GM18508 (cell line): ENCODE data around the gene DRAXIN.

Experiments used
- ATAC-seq: cut with Tn5 transposase; IDR thresholded peaks from one replicate; pipeline ENCODE4 v1.9.1; 2021; ENCODE audit warnings: moderate number of reproducible peaks; ENCODE audit not compliant: insufficient read depth, unreplicated experiment

Gene DRAXIN

GRCh38 chr1:11705596-11705995 lies 14.1 kb downstream of the DRAXIN start:
- ATAC-seq, result no peak

GRCh38 chr1:11706292-11706691 lies 14.8 kb downstream of the DRAXIN start:
- ATAC-seq, result no peak

- no peak for ATAC-seq
Observed at GRCh38 chr1:11707621-11708276, 16.2 kb downstream of the DRAXIN start.

- no peak for ATAC-seq
Observed at GRCh38 chr1:11708554-11709350, 17.2 kb downstream of the DRAXIN start.

- no peak for ATAC-seq
Observed at GRCh38 chr1:11711490-11711889, 20.0 kb downstream of the DRAXIN start.

GRCh38 chr1:11712285-11712684 lies 20.8 kb downstream of the DRAXIN start:
- ATAC-seq, result no peak

- ATAC-seq, result no peak
Observed at GRCh38 chr1:11713095-11713494, 21.6 kb downstream of the DRAXIN start.

- ATAC-seq, result no peak
Observed at GRCh38 chr1:11714831-11715575, 23.5 kb downstream of the DRAXIN start.

- ATAC-seq, result no peak
Observed at GRCh38 chr1:11719313-11720032, 28.0 kb downstream of the DRAXIN start.

- ATAC-seq, result no peak
Observed at GRCh38 chr1:11720033-11720376, 28.5 kb downstream of the DRAXIN start.

GRCh38 chr1:11720525-11720924 lies 29.0 kb downstream of the DRAXIN start:
- no peak for ATAC-seq

GRCh38 chr1:11721311-11721710 lies 29.8 kb downstream of the DRAXIN start:
- ATAC-seq, result no peak

GRCh38 chr1:11722538-11722937 lies 31.0 kb downstream of the DRAXIN start:
- ATAC-seq, result no peak

GRCh38 chr1:11725616-11726015 lies 34.1 kb downstream of the DRAXIN start:
- ATAC-seq, result no peak

GRCh38 chr1:11727119-11727518 lies 35.6 kb downstream of the DRAXIN start:
- no peak for ATAC-seq

- no peak for ATAC-seq
Observed at GRCh38 chr1:11728126-11728806, 36.8 kb downstream of the DRAXIN start.

- ATAC-seq, result no peak
Observed at GRCh38 chr1:11729155-11729497, 37.6 kb downstream of the DRAXIN start.

GRCh38 chr1:11729498-11730428 lies 38.3 kb downstream of the DRAXIN start:
- no peak for ATAC-seq

- no peak for ATAC-seq
Observed at GRCh38 chr1:11730429-11730891, 39.0 kb downstream of the DRAXIN start.
